GM12801 (cell line): Measurements from ENCODE around the gene C5orf47.

ENCODE experiments used
- CTCF ChIP-seq: IDR thresholded peaks from one replicate; pipeline ENCODE4 v1.5.1; 2011; ENCODE audit warnings: control low read depth; ENCODE audit not compliant: insufficient read length; ENCODE audit errors: extremely low read depth

C5orf47 gene

DNA sequence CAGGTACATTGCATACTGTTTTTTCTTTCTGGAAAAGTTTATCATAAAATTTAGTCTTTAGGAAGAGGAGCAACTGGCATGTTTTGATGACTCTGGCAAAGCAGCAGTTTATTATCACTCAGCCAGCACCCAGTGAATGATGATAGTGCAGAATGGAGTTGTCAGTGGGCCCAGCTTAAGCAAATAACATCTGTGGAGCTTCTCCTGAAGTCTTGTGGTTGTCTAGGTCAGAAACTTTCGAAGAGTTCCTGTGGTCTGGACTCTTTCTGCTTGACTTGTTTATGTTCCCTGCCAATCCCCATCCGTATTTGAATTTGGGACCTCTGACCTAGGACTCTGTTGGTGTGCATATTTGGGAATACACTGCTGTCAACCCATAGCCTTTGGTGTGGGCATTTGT, 38.1 kb upstream of the C5orf47 start:
- no peak for TF ChIP-seq CTCF

DNA sequence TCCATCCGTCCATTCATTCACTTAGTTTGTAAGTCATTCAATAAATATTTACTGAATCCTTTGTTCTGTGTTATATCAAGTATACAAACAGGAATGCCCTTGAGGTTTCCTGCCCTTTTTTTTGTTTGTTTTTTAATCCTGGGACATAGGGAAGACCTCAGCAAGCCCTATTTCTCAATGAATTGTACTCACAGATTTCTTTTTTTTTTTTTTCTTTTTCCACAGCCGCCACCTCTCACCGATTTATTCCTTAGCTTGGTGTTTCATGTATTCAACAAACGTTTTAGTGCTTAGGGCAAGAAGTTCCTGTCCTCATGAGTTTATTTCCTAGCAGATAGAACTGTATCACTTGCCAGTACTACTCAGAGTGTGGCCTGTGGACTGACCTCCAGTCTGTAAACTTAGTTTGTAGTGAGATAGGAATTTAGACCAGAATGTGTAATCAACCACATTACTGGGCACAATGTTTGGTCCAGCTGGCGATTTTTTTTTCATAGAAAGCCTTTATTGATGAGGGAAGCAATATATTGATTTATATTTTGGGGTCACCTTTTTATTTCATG, 35.4 kb upstream of the C5orf47 start:
- TF ChIP-seq CTCF: no peak

GRCh38 chr5:173954671-173955521, 34.1 kb upstream of the C5orf47 start:
- no peak for TF ChIP-seq CTCF

DNA sequence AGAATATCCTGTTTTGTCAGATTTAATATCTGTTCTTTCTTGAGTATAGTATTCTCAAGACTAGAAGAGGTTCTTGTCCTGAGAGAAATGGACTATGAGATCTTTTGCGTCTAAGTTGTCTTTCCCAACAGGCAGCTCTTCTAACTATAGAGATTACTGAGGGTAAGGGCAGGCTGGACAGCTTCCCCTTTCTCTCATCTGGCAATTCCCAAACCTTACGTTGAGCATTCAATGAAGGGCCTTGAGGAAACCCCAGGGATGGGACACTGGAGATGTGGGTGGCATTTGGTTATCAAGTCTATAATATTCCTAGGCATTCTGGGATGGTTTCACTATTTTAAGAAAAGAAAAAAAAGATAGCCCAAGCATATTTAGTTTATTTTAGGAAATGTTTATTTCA, 28.0 kb upstream of the C5orf47 start:
- TF ChIP-seq CTCF: no peak

GRCh38 chr5:173961418-173961817, 27.6 kb upstream of the C5orf47 start:
- no peak for TF ChIP-seq CTCF

- no peak for TF ChIP-seq CTCF
Observed at GRCh38 chr5:173962436-173962972, 26.5 kb upstream of the C5orf47 start.

- no peak for TF ChIP-seq CTCF
Observed at GRCh38 chr5:173963182-173963838, 25.7 kb upstream of the C5orf47 start.
